Jurkat, Clone E6-1 (cell line): Measurements from ENCODE around the gene CFAP161.

Source experiments
- DNase-seq: peaks from one replicate; pipeline ENCODE4 v3.0.0-alpha.2; 2011; ENCODE audit warnings: low read depth, low spot score
- H3K4me3 ChIP-seq: 2 replicates; pipeline ENCODE4 v1.5.1; 2011; ENCODE audit warnings: mild to moderate bottlenecking, low read length, control low read depth, moderate library complexity

CFAP161 gene

DNA sequence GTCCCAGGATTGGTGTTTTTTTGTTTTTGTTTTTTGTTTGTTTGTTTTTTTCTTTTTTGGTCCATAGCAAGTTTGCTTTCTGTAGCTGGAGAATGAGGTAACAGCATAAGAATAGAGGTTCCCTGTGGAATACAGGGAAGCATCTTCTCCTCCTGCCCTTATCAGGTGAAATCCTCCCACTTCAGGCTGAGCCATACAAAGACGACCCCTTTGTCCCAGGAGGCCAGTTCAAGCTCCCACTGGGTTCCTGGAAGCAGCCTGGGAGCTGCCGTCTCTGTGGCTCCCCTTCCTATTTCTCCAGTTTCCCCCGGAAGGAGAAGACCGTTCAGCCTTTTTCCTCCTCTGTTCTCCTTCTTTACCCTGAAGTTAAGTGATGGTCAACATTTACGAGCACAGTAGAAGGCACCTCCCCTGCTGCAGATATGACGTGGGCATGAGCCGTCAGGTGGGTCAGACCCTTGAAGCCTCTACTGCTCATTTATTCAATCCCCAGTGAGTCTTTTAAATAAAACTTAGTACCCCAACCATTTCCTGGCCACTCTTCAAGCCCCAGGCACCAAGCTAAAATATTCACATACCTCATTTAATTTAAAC is 63.7 kb downstream of the CFAP161 start:
- DNase-seq: no peak
- H3K4me3 ChIP-seq: no peak overlapping the region
